Psoas muscle (tissue), 8 donors: ENCODE measurements around the gene CHRM2. TPM values are rescaled to one million over a fixed set of nuclear protein-coding genes. Genes with fewer than 3 reads are reported as not detected.

Experiments
- ATAC-seq, 4 donors: fragments of 200-7000 bp; cut with Tn5 transposase; one replicate each; pipeline ENCODE4 v1.9.1; 2020; ENCODE audit warnings: moderate library complexity in 3 of 4, mild to moderate bottlenecking in 2 of 4
- DNase-seq, 2 donors: peaks; one replicate each; pipeline ENCODE4 v3.0.0-alpha.2; 2020
- H3K27ac ChIP-seq: fragments of 200-600 bp; one replicate; pipeline ENCODE4 v1.8.0; 2022
- H3K27me3 ChIP-seq, 3 donors: fragments of 200-600 bp in 1 of 3; one replicate each; pipeline versions ENCODE4 v1.6.1 to v1.8.0; 2013 to 2022; ENCODE audit warnings: low read length in 2 of 3, mild to moderate bottlenecking in 2 of 3, moderate library complexity in 1 of 3; ENCODE audit not compliant: insufficient read depth in 3 of 3
- H3K36me3 ChIP-seq, 2 donors: fragments of 200-600 bp in 1 of 2; one replicate each; pipeline versions ENCODE4 v1.6.1 to v1.8.0; 2013 to 2022; ENCODE audit warnings: low read depth in 1 of 2, mild to moderate bottlenecking in 1 of 2, moderate library complexity in 1 of 2; ENCODE audit not compliant: insufficient read depth in 1 of 2
- H3K4me1 ChIP-seq: fragments of 200-600 bp; one replicate; pipeline ENCODE4 v1.8.0; 2022
- H3K4me3 ChIP-seq: fragments of 200-600 bp; one replicate; pipeline ENCODE4 v1.8.0; 2022; ENCODE audit warnings: mild to moderate bottlenecking
- H3K9me3 ChIP-seq: fragments of 200-600 bp; one replicate; pipeline ENCODE4 v1.8.0; 2022
- CTCF ChIP-seq: fragments of 200-600 bp; IDR thresholded peaks from one replicate; pipeline ENCODE4 v1.8.0; 2022; ENCODE audit warnings: antibody characterized with exemption
- WGBS, 3 donors: extraction: QIAGEN DNeasy Blood & Tissue Kit; methylation state at CpG; one replicate each; pipeline versions ENCODE4 v1.1.6 to v1.1.7; 2013; 5-methylcytosine and 5-hydroxymethylcytosine counted together
- intact Hi-C, 2 donors: fragments of 100-400 bp; cut with DNase I; formaldehyde crosslinking; loops; one replicate each; pipeline versions ENCODE4 v1.11.0 to v1.14.2; 2022
- polyA plus RNA-seq, 3 donors: library from polyadenylated mRNA; stranded (reverse); fragments of 200-250 nt; gene quantifications; one replicate each; pipeline ENCODE4 v1.2.3, GENCODE V29; 2013
- total RNA-seq, 4 donors: library from RNA; stranded (reverse); fragmentation: NEBNext Ultra II Directional in 2 of 4; extraction: Animal tissue kit (Norgen Biotek cat#: 25700) in 2 of 4; gene quantifications; one replicate each; pipeline versions ENCODE4 v1.2.1 to v1.2.4, GENCODE V29; 2021 to 2023
- donor health status: healthy with polysubstance abuse.
- donor health status: DM: no; HTN: no; CAD: no; lungs with moderate emphysema.
- donor health status: Bipolar disorder and iron deficiency.
- donor health status: healthy.
- donor health status: DM: yes; HTN: yes; CAD: no.
- donor health status: DM: no; HTN: no; CAD: no.
- donor health status: DM: no; HTN: no; CAD: no.
- donor health status: DM: yes; HTN: yes; CAD: no.

Gene CHRM2
- total and polyA plus RNA-seq, 7 donors, result not detected

GRCh38 chr7:136953386-136953785 lies 84.9 kb downstream of the CHRM2 start:
- no peak for TF ChIP-seq CTCF
- ATAC-seq (no peak), DNase-seq (no peak)
- intact Hi-C loops, result no loop called here
- H3K9me3 ChIP-seq, result no peaks in the 10 kb centered on the region
- 63 to 75% (median 71%) methylated on average over 3 of the region's 3 CpGs for WGBS, 3 donors
- no peaks in the 10 kb centered on the region for H3K27me3 ChIP-seq
- no peaks in the 10 kb centered on the region for H3K36me3 ChIP-seq
- no peaks in the 10 kb centered on the region for H3K4me1 ChIP-seq
- H3K27ac ChIP-seq, result no peak overlapping the region
- H3K4me3 ChIP-seq, result no peak overlapping the region

- no peak for TF ChIP-seq CTCF
- WGBS, 3 donors, result 79 to 91% (median 90%) methylated on average over 1 of the region's 1 CpG
- DNase-seq, result no peak
Observed at GRCh38 chr7:136956232-136956631, 87.8 kb downstream of the CHRM2 start.

GRCh38 chr7:136956671-136957070 lies 88.2 kb downstream of the CHRM2 start:
- intact Hi-C loops, result no loop called here
- ATAC-seq, result no peak
- no peak overlapping the region for H3K27ac ChIP-seq

More at GRCh38 chr7:136956232-136956631, 87.8 kb downstream of the CHRM2 start:
- H3K4me1 ChIP-seq, result no peaks in the 10 kb centered on the region
- H3K36me3 ChIP-seq, result no peaks in the 10 kb centered on the region
- no peaks in the 10 kb centered on the region for H3K9me3 ChIP-seq
- no peak overlapping the region for H3K27ac ChIP-seq
- ATAC-seq, result no peak
- H3K27me3 ChIP-seq, result no peaks in the 10 kb centered on the region
- intact Hi-C loops, result no loop called here
- H3K4me3 ChIP-seq, result no peak overlapping the region

GRCh38 chr7:136957391-136957790 lies 88.9 kb downstream of the CHRM2 start:
- WGBS, 3 donors, result 72 to 94% (median 83%) methylated on average over 2 of the region's 2 CpGs
- Histone ChIP-seq H3K4me1 (no peaks in the 10 kb centered on the region), H3K27ac (no peak overlapping the region), H3K9me3 (no peaks in the 10 kb centered on the region), H3K36me3 (no peaks in the 10 kb centered on the region), H3K4me3 (no peak overlapping the region), H3K27me3 (no peaks in the 10 kb centered on the region)
- intact Hi-C loops, result no loop called here
- no peak for ATAC-seq
- no peak for DNase-seq
- TF ChIP-seq CTCF, result no peak

More at GRCh38 chr7:136956671-136957070, 88.2 kb downstream of the CHRM2 start:
- no peaks in the 10 kb centered on the region for H3K4me1 ChIP-seq
- WGBS, 3 donors, result 69 to 76% (median 75%) methylated on average over 3 of the region's 3 CpGs
- H3K27me3 ChIP-seq, result no peaks in the 10 kb centered on the region
- no peaks in the 10 kb centered on the region for H3K36me3 ChIP-seq
- no peaks in the 10 kb centered on the region for H3K9me3 ChIP-seq
- H3K4me3 ChIP-seq, result no peak overlapping the region
- no peak for DNase-seq
- no peak for TF ChIP-seq CTCF

- H3K27me3 ChIP-seq, result no peaks in the 10 kb centered on the region
- no peaks in the 10 kb centered on the region for H3K36me3 ChIP-seq
- no peak overlapping the region for H3K27ac ChIP-seq
- no peak overlapping the region for H3K4me3 ChIP-seq
- no peak for TF ChIP-seq CTCF
- intact Hi-C loops, result no loop called here
- DNase-seq (no peak), ATAC-seq (no peak)
- H3K9me3 ChIP-seq, result no peaks in the 10 kb centered on the region
- no peaks in the 10 kb centered on the region for H3K4me1 ChIP-seq
- 50 to 63% (median 57%) methylated on average over 2 of the region's 2 CpGs for WGBS, 3 donors
Observed at GRCh38 chr7:136958016-136958415, 89.6 kb downstream of the CHRM2 start.
